Measurements from ENCODE around the gene CCND3. TPM values are rescaled to one million over a fixed set of nuclear protein-coding genes. Genes with fewer than 3 reads are reported as not detected.

CCND3 gene
- total RNA-seq, 1 experiment from 2014 or later, result 46.6 TPM

DNA sequence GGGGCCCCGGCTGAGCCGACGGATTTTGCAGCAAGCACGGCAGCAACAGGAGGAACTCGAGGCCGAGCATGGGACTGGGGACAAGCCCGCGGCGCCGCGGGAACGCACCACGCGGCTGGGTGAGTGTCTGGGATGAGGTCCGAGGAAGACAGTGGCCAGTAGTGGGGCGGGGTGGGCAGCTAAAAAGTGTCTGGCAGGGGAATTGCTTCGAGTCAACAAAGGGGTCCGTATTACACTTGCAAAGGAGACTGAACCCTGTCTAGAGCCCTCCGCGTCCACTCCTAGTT is 20.0 kb downstream of the CCND3 start:
- DNase-seq (ENCODE audit: low spot score), result no peak

DNA sequence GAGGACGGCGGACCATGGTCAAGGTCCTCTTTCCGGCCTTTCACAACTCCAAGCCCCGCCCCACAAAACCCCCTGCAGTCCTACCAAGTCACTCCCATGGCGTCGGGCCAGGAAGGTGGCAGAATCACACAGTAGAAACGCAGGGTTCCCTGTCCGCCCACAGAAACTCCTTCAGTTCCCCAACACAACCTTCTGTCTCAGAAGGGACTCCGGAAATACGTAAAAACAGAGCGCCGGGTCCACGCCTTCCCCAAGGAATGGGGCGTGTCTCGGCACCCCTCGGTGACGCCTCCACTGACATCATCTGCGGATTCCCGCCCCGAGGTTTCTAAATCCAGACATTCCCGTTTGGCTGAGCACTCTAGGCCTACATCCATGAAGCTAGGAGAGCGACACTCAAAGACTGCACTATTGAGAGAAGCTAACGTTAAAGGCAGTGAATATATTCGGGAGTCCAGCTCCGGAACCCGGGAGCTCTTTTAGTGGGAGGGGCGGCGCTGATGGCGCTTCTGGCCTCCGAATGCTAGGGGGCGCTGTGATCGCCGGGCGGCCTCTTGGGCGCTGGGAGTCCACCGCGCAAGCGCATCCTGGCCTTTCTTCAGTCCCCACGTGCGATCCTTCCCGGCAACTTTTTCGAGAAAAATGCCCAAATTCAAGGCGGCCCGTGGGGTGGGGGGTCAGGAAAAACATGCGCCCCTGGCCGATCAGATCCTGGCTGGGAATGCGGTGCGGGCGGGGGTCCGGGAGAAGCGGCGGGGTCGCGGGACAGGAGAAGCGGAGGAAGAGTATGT is 20.5 kb downstream of the CCND3 start, which contains the start of the genes BYSL and MED20:
TSS of gene BYSL (plus strand) at position 579 of the 791 bp plus-strand sequence. CDS start at position 643, 64 bp downstream.
TSS of gene MED20 (minus strand) at position 219 of the 791 bp plus-strand sequence. CDS start at position 98, 121 bp downstream.
- peak; percentile 97 for DNase-seq (ENCODE audit: low spot score)

DNA sequence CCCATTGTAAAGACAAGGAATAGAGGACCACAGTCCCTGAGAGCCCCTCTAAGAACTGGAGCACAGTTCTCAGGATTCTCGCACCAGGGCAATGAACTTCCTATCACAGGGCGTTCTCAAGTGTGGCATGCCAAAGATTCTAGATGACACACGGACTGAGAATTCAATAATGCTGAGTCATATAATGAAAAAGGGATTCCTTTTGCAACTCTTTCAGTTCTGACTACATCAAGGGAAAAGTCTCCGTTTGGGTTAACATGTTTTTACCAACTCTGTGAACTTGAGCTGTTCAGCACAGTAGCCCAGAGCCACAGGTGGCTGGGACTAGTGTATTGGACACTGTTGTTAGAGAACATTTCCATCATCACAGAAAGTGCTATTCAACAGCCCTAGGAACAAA is 24.1 kb downstream of the CCND3 start:
- DNase-seq (ENCODE audit: low spot score), result peak; percentile 94

DNA sequence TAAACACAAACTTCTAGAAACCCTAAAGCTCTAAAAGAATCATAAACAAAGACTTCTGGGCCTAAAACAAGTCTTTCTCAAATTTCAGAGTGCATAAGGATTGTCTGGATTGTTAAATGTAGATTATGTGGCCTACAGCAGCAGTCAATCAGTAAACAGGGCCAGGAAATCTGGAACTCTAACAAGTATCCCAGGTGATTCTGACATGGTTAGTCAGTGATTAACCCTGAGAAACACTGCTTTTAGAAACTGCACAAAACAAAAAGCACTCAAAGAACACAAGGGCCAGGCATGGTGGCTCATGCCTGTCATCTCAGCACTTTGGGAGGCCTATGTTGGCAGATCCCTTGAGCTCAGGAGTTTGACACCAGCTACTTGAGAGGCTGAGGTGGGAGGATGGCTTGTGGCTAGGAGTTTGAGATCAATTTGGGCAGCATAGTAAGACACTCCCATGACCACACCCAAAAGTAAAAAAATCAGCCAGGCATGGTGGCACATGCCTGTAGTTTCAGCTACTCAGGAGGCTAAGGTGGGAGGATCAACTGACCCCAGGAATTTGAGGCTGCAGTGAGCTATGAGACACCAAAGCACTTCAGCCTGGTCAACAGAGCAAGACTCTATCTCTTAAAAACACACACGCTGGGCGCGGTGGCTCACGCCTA is 26.6 kb downstream of the CCND3 start:
- DNase-seq (ENCODE audit: low spot score), result no peak

DNA sequence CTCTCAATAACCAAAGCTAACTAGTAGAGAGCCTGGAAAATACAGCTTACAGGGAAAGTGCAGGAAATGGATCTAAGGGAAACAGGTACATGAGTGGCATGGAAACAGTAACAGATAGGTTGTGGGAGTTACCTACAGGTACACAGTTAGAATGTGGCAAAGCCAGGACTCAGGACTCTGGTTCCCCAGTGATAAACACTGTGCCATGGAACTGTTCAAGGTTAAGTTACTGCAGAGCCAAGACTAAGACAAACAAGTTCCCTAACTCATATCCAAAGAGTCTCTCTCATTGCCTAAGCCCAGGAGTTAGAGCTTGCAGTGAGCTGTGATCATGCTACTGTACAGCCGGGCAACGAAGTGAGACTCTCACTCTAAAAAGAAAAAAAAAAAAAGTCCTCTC is 27.3 kb downstream of the CCND3 start:
- no peak for DNase-seq (ENCODE audit: low spot score)

DNA sequence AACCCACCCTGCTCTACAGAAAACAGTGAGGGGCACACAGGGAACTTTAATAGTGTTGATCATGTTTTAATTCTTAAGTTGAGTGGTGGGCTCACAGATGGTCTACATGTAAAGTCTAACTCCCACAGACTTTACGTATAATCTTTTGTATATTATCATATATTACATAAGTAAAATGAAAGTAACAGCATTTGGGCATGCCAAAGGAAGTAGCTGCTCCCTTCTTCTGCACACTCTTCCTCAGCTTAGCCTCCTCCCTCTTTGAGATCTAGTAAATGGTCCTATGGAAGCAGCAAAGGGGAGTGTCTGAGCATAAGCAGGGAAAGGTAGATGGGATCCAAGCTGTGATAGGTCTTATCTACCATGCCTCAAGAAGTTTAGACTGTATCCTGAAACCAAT is 31.9 kb downstream of the CCND3 start:
- no peak for DNase-seq (ENCODE audit: low spot score)

DNA sequence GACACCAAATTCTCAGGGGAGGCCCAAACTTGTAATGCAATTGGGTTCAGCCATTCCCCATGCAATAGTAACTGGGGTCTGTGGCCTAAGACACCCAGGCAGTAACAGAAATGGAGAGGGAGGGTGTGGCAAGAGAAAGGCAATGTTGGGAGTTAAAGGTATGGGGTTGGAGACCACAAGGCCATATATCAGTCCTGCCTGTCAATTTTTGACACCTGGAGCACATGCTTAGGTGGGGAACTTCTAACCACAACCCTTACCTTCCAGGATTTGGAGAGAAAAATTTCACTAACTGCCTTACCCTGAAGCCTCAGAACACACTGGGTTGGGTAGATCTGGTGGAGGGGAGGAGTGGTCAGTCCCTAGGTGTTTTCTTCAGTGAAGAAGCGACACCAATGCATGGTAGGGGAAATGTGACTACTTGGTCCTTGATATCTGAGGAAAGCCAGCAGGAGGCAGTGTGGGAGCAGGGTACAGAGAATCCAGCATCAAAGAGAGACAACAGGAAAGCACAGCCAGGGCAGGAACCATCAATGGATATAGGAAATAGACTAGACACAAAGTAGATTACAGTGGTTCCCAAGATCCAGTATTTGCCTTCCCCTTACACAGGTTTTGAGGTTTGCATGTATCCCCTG is 39.6 kb downstream of the CCND3 start:
- no peak for DNase-seq (ENCODE audit: low spot score)

DNA sequence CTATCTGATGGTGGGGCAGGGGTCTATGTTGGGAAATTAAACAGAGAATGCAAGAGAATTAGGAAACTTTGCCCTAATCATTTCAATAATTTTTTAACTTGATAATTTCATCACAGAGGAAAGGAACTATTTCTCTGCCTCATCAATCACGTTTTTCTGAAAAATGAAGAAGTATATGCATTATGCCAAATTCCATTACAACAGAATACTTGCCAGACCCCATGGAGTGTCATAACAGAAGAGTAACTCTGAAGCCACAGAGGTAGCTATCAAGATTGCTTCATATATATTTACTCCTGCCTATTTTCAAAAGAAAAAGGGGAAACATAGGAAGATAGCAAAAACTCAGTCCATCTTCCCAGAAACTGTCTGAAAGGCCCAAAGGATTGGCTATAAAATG is 40.7 kb downstream of the CCND3 start:
- no peak for DNase-seq (ENCODE audit: low spot score)

DNA sequence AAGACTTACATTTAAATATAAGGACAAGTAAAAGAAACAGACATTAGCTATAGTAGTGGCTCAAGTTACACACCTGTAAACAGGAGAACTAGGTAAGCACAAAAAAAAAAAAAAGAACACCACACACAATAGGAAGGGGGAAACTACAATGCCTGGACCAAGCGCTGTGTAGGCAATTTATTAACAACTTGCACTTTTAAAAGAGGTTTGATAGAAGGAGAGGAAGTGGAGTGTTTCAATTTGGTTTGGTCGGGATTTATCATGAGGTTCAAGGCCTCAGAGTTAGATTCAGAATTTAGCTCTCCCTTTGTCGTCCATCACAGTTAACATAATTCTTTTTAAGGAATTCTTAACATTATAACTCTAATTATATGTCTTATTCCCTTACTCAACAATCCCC is 45.3 kb downstream of the CCND3 start:
- DNase-seq (ENCODE audit: low spot score), result no peak

DNA sequence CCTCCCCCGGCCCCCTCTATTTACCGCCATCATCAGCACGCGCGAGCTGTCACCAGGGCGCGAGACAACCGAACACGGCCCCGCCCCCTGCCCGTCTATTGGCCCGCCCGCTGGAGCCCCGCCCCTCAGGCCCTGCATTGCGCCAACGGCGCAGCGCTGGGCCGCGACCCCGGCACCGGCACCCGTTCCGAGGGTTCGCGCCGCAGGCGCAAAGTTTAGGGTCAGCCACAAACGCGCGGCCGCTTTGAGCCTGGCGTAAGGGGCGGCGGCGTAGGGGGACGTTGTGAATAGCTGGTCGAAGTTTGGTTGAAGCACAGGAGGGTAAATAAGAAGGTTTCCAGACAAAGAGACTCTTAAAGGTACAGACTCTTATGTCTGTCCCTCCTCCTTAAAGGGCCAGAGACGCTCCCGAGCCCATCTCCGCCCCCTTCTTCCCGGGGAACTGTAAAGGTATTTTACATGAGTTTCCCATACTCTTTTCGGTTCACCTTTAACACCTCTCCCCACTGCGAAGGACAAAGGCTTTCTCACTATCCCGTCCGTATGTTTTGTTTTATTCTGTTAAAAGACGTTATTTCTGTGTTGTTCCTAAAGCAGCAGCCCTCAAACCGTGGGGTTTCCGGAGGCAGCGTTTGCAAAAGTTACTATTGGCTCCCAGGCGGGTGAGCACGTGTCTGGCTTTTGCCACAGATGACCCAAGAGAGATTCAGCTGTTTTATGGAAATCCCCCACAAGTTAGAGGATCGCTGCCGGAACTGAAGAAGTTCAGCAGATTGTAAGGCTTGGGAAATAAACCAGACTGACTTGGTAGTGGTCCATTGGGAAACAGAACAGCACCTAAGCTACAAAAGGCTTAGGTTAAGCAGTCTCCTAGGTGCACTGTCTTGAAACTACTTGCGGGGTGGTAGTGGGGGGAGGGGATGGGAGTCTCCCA is 46.0 kb downstream of the CCND3 start, which contains the start of gene USP49:
TSS of gene USP49 (minus strand) at position 76 of the 934 bp plus-strand sequence. CDS start 88,392 bp downstream, outside the sequence.
- DNase-seq (ENCODE audit: low spot score), result peak; percentile 68

DNA sequence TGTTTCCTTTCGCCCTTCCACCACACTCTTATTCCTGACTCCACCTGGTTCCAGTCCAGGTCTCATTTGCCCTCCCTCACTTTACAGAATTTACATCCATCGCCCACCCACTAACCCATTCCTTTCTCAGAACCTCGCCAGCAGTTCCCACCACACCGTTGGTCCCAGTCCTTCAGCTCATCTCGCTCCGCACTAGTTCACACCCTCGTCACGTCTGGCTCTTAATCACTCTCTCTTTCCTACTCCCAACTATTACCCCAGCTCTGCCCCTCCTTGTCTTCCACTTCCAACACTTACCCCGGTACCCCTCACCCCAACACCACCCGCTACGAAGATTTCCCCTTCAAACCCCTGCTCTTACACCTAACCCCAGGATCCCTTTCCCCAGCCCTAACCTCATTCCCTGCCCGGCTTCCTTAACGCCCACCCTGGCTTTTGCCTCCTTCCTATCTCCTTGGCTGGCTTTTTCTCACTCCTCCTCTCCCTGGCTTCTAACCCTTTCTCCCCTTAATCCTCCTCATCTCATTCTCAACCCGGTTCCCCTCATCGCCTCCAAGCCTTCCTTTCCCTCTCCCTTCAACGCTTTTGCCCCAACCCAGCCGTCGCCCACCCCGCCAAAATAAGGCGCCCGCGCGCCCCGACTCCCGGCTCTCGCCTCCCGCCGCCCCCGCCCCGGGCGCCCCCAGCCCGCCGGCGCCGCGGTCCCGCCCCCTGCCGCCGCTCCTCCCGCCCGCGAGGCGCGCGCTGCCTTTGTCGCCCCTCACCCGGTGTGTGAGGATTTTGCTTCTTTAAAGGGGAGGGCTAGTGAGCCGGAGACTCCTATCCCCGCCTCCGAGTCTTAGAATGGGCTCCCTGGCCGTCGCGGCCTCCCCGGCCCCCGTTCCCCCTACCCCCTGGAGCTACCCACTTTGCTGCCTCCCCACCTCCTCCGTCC is 47.0 kb downstream of the CCND3 start:
- DNase-seq (ENCODE audit: low spot score), result peak; percentile 13

DNA sequence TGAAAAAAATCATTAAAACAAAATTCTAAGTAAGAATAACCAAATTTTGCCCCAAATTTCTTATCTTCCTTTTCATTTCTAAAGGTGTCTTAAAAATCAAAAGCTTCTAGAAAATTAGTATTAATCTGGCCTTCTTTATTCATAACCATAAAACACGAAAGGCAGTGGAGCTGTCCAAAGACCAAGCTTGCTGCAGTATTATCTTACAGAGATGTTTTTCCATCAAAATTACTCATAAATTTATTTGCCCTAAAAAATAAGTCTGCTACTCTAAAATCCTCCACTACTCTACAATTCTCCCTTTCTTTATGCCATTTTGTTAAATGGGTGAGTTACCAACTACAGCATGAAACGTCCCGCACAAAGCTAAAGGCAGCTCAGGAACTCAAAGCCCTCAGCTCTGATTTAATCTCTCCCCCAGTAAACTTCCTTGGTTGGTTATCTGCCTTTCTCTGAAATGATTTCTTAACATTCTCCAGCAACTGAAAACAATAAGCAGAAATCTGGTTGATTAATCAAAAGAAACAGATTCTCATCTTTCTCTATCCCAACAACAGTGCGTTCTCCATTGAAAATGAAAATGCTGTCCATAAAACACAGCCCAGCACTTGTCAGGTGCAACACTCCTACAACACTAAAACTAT is 48.6 kb downstream of the CCND3 start:
- no peak for DNase-seq (ENCODE audit: low spot score)

DNA sequence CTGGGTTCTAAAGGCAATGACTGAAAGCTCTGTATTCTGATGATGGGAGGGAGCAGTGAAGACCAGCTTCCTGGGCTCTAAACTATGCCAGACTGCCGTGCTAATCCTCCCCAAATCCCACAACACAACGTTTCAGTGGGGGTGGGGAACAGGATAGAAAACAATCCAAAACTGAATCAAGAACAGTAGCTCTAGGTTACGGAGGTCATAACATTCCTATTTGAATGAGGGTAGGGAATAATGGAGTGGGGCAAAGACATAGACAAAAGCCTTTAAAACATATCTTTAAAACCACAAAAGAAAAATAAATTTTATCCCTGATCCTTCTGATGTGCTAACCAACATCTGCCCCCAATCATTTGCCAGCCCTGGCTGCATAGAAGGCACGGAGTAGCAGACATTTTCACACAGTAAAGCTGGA is 54.3 kb downstream of the CCND3 start:
- DNase-seq (ENCODE audit: low spot score), result no peak

DNA sequence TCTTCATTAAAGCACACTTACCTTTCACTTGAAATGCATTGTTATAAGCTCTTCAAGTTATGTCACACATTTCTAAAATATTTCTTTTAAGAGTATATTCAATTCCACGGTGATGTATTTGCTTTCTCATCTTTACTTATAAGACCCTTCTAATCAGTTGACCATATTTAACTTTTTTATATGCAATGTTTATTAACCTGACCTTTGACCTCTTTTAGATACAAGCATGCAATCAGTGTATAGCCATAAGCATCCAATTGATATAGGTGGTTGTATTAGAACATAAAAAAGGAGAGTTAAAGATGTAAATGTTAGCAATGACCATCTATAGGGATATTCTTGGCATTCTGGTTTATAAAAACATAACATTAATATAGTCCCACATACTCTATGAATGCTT is 55.7 kb downstream of the CCND3 start:
- no peak for DNase-seq (ENCODE audit: low spot score)

DNA sequence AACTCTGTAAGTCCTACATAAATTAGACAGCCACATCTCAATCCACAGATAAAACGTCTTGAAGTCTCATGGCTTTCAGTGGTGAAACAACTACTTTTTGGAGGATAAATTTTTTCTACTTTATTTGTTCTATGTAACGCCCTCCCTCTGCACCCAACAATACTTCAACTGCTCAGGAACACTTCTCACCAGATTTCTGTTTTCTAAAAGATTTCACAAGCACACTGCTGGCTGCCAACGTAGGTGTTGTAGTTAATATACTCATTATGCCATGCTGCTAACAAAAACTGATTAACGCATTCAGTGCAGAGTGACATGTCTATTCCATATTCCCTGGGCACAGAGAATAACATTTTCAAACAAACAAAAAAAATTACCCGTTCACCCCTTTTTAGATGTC is 56.7 kb downstream of the CCND3 start:
- no peak for DNase-seq (ENCODE audit: low spot score)

Other genes with a start within 250 kb of the CCND3 start
- 6.0 and 9.6 TPM in 2 replicates for gene TFEB, start 206.2 kb downstream of the CCND3 start, total RNA-seq (2014; rRNA removed; shearing (Covaris generic))
- not detected in 2 replicates for gene PGC, start 194.4 kb downstream of the CCND3 start, total RNA-seq (2014; rRNA removed; shearing (Covaris generic))
- 0.72 and 0.81 TPM in 2 replicates for gene FRS3, start 161.9 kb downstream of the CCND3 start, total RNA-seq (2014; rRNA removed; shearing (Covaris generic))
- gene PRICKLE4, start 161.0 kb downstream of the CCND3 start, total RNA-seq (2014; rRNA removed; shearing (Covaris generic)), result not detected in 2 replicates
- 209 and 224 TPM in 2 replicates for gene TOMM6, start 154.1 kb downstream of the CCND3 start, total RNA-seq (2014; rRNA removed; shearing (Covaris generic))
- gene USP49, start 46.4 kb downstream of the CCND3 start, total RNA-seq (2014; rRNA removed; shearing (Covaris generic)), result 0.74 and 1.1 TPM in 2 replicates
- gene MED20, start 20.7 kb downstream of the CCND3 start, total RNA-seq (2014; rRNA removed; shearing (Covaris generic)), result 31.1 and 32.0 TPM in 2 replicates
- gene BYSL, start 20.3 kb downstream of the CCND3 start, total RNA-seq (2014; rRNA removed; shearing (Covaris generic)), result 14.1 and 17.5 TPM in 2 replicates
- gene TAF8, start 108.7 kb upstream of the CCND3 start, total RNA-seq (2014; rRNA removed; shearing (Covaris generic)), result 14.5 and 20.4 TPM in 2 replicates
- 0.02 TPM in 1 of 2 replicates, not detected in the other for gene C6orf132, start 200.8 kb upstream of the CCND3 start, total RNA-seq (2014; rRNA removed; shearing (Covaris generic))
- not detected in 2 replicates for gene GUCA1A, start 231.6 kb upstream of the CCND3 start, total RNA-seq (2014; rRNA removed; shearing (Covaris generic))